Sigmoid colon (tissue), 7 donors: ENCODE results near the gene PPM1F. TPM values are rescaled to one million over a fixed set of nuclear protein-coding genes. Genes with fewer than 3 reads are reported as not detected.
"Not testable (repeated sequence)": the region's sequence is repeated elsewhere in the genome, so short reads cannot be mapped to it uniquely, and the experiment has no call there.

Source experiments
- DNase-seq: peaks from one replicate; pipeline ENCODE4 v3.0.0-alpha.2; 2019
- H3K27ac ChIP-seq, 4 donors: fragments of 200-600 bp; sonication (generic); one replicate each; pipeline ENCODE4 v1.5.1; 2016 to 2019; ENCODE audit warnings: mild to moderate bottlenecking in 1 of 4
- H3K27me3 ChIP-seq, 3 donors: fragments of 200-600 bp; sonication (generic); one replicate each; pipeline ENCODE4 v1.5.1; 2019; ENCODE audit warnings: mild to moderate bottlenecking in 1 of 3
- H3K36me3 ChIP-seq, 4 donors: fragments of 200-600 bp; sonication (generic); one replicate each; pipeline ENCODE4 v1.5.1; 2016 to 2019
- H3K4me1 ChIP-seq, 4 donors: fragments of 200-600 bp; sonication (generic); one replicate each; pipeline ENCODE4 v1.5.1; 2017 to 2019
- H3K4me3 ChIP-seq, 4 donors: fragments of 200-600 bp; sonication (generic); one replicate each; pipeline ENCODE4 v1.5.1; 2017 to 2019; ENCODE audit warnings: mild to moderate bottlenecking in 2 of 4, moderate library complexity in 1 of 4
- H3K9me3 ChIP-seq, 4 donors: fragments of 200-600 bp in 3 of 4; sonication (generic) in 3 of 4; one replicate each; pipeline versions ENCODE4 v1.5.1 to v1.6.1; 2013 to 2019
- CTCF ChIP-seq, 4 experiments: fragments of 450-650 bp in 3 of 4; fragments of 200-600 bp in 1 of 4; IDR thresholded peaks; one replicate each; pipeline ENCODE4 v1.5.1; 2016 to 2019; ENCODE audit warnings: antibody characterized with exemption in 4 of 4, mild to moderate bottlenecking in 3 of 4, moderate library complexity in 2 of 4
- EP300 ChIP-seq, 4 donors: sonication (generic); formaldehyde crosslinking; IDR thresholded peaks; one replicate each; pipeline ENCODE4 v1.6.1; 2017; ENCODE audit warnings: antibody characterized with exemption in 4 of 4
- POLR2A ChIP-seq, 2 donors: fragments of 450-650 bp; IDR thresholded peaks; one replicate each; pipeline ENCODE4 v1.6.1; 2016; ENCODE audit warnings: antibody characterized with exemption in 2 of 2, mild to moderate bottlenecking in 2 of 2, moderate library complexity in 2 of 2
- POLR2AphosphoS5 ChIP-seq, 4 donors: sonication (generic); formaldehyde crosslinking; IDR thresholded peaks; one replicate each; pipeline ENCODE4 v1.6.1; 2017; ENCODE audit warnings: antibody characterized with exemption in 4 of 4
- WGBS, 2 donors: extraction: QIAGEN DNeasy Blood & Tissue Kit; methylation state at CpG; one replicate each; pipeline ENCODE4 v1.1.7; 2013; 5-methylcytosine and 5-hydroxymethylcytosine counted together
- intact Hi-C: fragments of 100-400 bp; cut with DNase I; formaldehyde crosslinking; loops from one replicate; pipeline ENCODE4 v1.15.1; 2023
- polyA plus RNA-seq, 3 donors: library from polyadenylated mRNA; stranded (reverse); fragments of 200-250 nt; gene quantifications; one replicate each; pipeline ENCODE4 v1.2.3, GENCODE V29; 2013
- total RNA-seq, 4 donors: library from RNA; depleted of rRNA; stranded (reverse); fragments of >200 nt; gene quantifications; one replicate each; pipeline ENCODE4 v1.1.0, GENCODE V29; 2016
- donor health status: healthy with polysubstance abuse.
- donor health status: Bipolar disorder and iron deficiency.
- donor health status: healthy.

Gene PPM1F
- total and polyA plus RNA-seq, 7 donors = 2.5 to 39.2 (median 20.3) TPM

- Histone ChIP-seq H3K4me1 (no peaks in the 10 kb centered on the region), H3K4me3 (no peak overlapping the region), H3K36me3 (no peaks in the 10 kb centered on the region), H3K27ac (no peak overlapping the region), H3K9me3 (no peaks in the 10 kb centered on the region), H3K27me3 (no peaks in the 10 kb centered on the region)
- DNase-seq = no peak
- TF ChIP-seq POLR2A (IDR thresholded peaks at IDR 0.05) (no peak), EP300 (IDR thresholded peaks at IDR 0.05) (no peak), POLR2AphosphoS5 (IDR thresholded peaks at IDR 0.05) (no peak), CTCF (IDR thresholded peaks at IDR 0.05) (no peak)
- intact Hi-C loops = no loop called here
- WGBS, 2 donors = 89 to 91% methylated on average over 12 of the region's 12 CpGs
These were observed 50.2 kb downstream of the PPM1F start for GRCh38 chr22:21902296-21903087.

- Histone ChIP-seq H3K4me1 (no peaks in the 10 kb centered on the region), H3K4me3 (no peak overlapping the region), H3K36me3 (no peaks in the 10 kb centered on the region), H3K27me3 (no peaks in the 10 kb centered on the region), H3K9me3 (no peaks in the 10 kb centered on the region), H3K27ac (no peak overlapping the region)
- WGBS, 2 donors = 75 to 86% methylated on average over 1 of the region's 1 CpG
- TF ChIP-seq POLR2AphosphoS5 (IDR thresholded peaks at IDR 0.05) = no peak
- TF ChIP-seq POLR2A (IDR thresholded peaks at IDR 0.05) = no peak
- no peak for TF ChIP-seq CTCF (IDR thresholded peaks at IDR 0.05)
- TF ChIP-seq EP300 (IDR thresholded peaks at IDR 0.05) = no peak
- intact Hi-C loops = no loop called here
- no peak for DNase-seq
These were observed 54.2 kb downstream of the PPM1F start for GRCh38 chr22:21898354-21898896.

- DNase-seq = no peak
- Histone ChIP-seq H3K4me3 (no peak overlapping the region), H3K27ac (no peak overlapping the region), H3K36me3 (no peaks in the 10 kb centered on the region), H3K27me3 (no peaks in the 10 kb centered on the region), H3K9me3 (no peaks in the 10 kb centered on the region), H3K4me1 (no peaks in the 10 kb centered on the region)
- intact Hi-C loops = no loop called here
- no peak for TF ChIP-seq POLR2AphosphoS5 (IDR thresholded peaks at IDR 0.05)
- TF ChIP-seq EP300 (IDR thresholded peaks at IDR 0.05) = no peak
- no peak for TF ChIP-seq POLR2A (IDR thresholded peaks at IDR 0.05)
- TF ChIP-seq CTCF (IDR thresholded peaks at IDR 0.05) = no peak
- 92 to 93% methylated on average over 5 of the region's 5 CpGs for WGBS, 2 donors
These were observed 55.6 kb downstream of the PPM1F start for GRCh38 chr22:21896951-21897513.

GRCh38 chr22:21896275-21896674 lies 56.4 kb downstream of the PPM1F start:
- WGBS, 2 donors = 89 to 94% methylated on average over 4 of the region's 4 CpGs
- H3K9me3 ChIP-seq, H3K36me3 ChIP-seq, intact Hi-C loops, H3K4me1 ChIP-seq, H3K27me3 ChIP-seq, H3K27ac ChIP-seq, H3K4me3 ChIP-seq, DNase-seq: not testable (repeated sequence)

GRCh38 chr22:21894799-21895198 lies 57.8 kb downstream of the PPM1F start:
- no peak overlapping the region for H3K4me3 ChIP-seq
- no peaks in the 10 kb centered on the region for H3K9me3 ChIP-seq
- TF ChIP-seq POLR2AphosphoS5 (IDR thresholded peaks at IDR 0.05) (no peak), POLR2A (IDR thresholded peaks at IDR 0.05) (no peak), CTCF (IDR thresholded peaks at IDR 0.05) (no peak), EP300 (IDR thresholded peaks at IDR 0.05) (no peak)
- no peaks in the 10 kb centered on the region for H3K27me3 ChIP-seq
- no peaks in the 10 kb centered on the region for H3K4me1 ChIP-seq
- H3K36me3 ChIP-seq = no peaks in the 10 kb centered on the region
- H3K27ac ChIP-seq = no peak overlapping the region
- intact Hi-C loops = no loop called here
- WGBS, 2 donors = 82 to 92% methylated on average over 8 of the region's 8 CpGs
- DNase-seq = no peak
